Thyroid gland (tissue), 4 donors: ENCODE data around the gene MSANTD2. TPM values are rescaled to one million over a fixed set of nuclear protein-coding genes. Genes with fewer than 3 reads are reported as not detected.

Experiments used
- DNase-seq, 2 donors: peaks; one replicate each; pipeline ENCODE4 v3.0.0-alpha.2; 2019
- H3K27ac ChIP-seq, 3 donors: fragments of 200-600 bp; sonication (generic); 1 replicate in 2 of 3; 2 replicates in 1 of 3; pipeline ENCODE4 v1.5.1; 2016 to 2019; ENCODE audit warnings: mild to moderate bottlenecking in 1 of 3, moderate library complexity in 1 of 3
- H3K27me3 ChIP-seq: fragments of 200-600 bp; sonication (generic); one replicate; pipeline ENCODE4 v1.5.1; 2019
- H3K36me3 ChIP-seq, 2 donors: fragments of 200-600 bp; sonication (generic); one replicate each; pipeline ENCODE4 v1.5.1; 2016 to 2019
- H3K4me1 ChIP-seq, 2 donors: fragments of 200-600 bp; sonication (generic); one replicate each; pipeline ENCODE4 v1.5.1; 2017 to 2019
- H3K4me3 ChIP-seq, 3 donors: fragments of 200-600 bp; sonication (generic); replicated peaks in 1 of 3; 1 replicate in 2 of 3; 2 replicates in 1 of 3; pipeline ENCODE4 v1.5.1; 2016; ENCODE audit warnings: mild to moderate bottlenecking in 1 of 3
- H3K9me3 ChIP-seq: fragments of 200-600 bp; sonication (generic); one replicate; pipeline ENCODE4 v1.5.1; 2017
- CTCF ChIP-seq, 6 experiments: fragments of 200-600 bp in 3 of 6; fragments of 450-650 bp in 3 of 6; sonication (generic) in 3 of 6; IDR thresholded peaks; one replicate each; pipeline ENCODE4 v1.5.1; 2016 to 2019; ENCODE audit warnings: antibody characterized with exemption in 6 of 6, mild to moderate bottlenecking in 2 of 6, inconsistent platforms in 1 of 6, moderate library complexity in 1 of 6
- POLR2A ChIP-seq, 2 donors: fragments of 450-650 bp; IDR thresholded peaks; one replicate each; pipeline ENCODE4 v1.6.1; 2017; ENCODE audit warnings: antibody characterized with exemption in 2 of 2, mild to moderate bottlenecking in 2 of 2, moderate library complexity in 1 of 2
- WGBS, 2 donors: methylation state at CpG; one replicate each; pipeline ENCODE4 v1.1.5; 2017; 5-methylcytosine and 5-hydroxymethylcytosine counted together
- intact Hi-C: fragments of 100-400 bp; cut with DNase I; formaldehyde crosslinking; loops from one replicate; pipeline ENCODE4 v1.15.1; 2023
- total RNA-seq, 4 donors: library from RNA; depleted of rRNA; stranded (reverse); fragments of >200 nt; gene quantifications; one replicate each; pipeline ENCODE4 v1.2.3, GENCODE V29; 2016

Gene MSANTD2
- total RNA-seq, 4 donors from 2014 or later, result 29.1 to 56.1 (median 37.0) TPM

- no peak for DNase-seq
- TF ChIP-seq POLR2A (IDR thresholded peaks at IDR 0.05) (no peak), CTCF (IDR thresholded peaks at IDR 0.05) (no peak)
- Histone ChIP-seq H3K36me3 (no peaks in the 10 kb centered on the region), H3K27ac (no peak overlapping the region), H3K4me3 (no peak overlapping the region), H3K4me1 (no peaks in the 10 kb centered on the region), H3K9me3 (no peaks in the 10 kb centered on the region), H3K27me3 (no peaks in the 10 kb centered on the region)
- intact Hi-C loops, result no loop called here
- 87 to 95% methylated on average over 3 of the region's 3 CpGs for WGBS, 2 donors
Observed at GRCh38 chr11:124825876-124826275, 25.7 kb upstream of the MSANTD2 start.

- intact Hi-C loops, result no loop called here
- TF ChIP-seq CTCF (IDR thresholded peaks at IDR 0.05), result no peak
- no peak for TF ChIP-seq POLR2A (IDR thresholded peaks at IDR 0.05)
- no peaks in the 10 kb centered on the region for H3K9me3 ChIP-seq
- DNase-seq, result no peak
- no peaks in the 10 kb centered on the region for H3K27me3 ChIP-seq
- H3K36me3 ChIP-seq, result no peaks in the 10 kb centered on the region
- 53 to 64% methylated on average over 8 of the region's 8 CpGs for WGBS, 2 donors
- no peak overlapping the region for H3K4me3 ChIP-seq
- H3K4me1 ChIP-seq, result no peaks in the 10 kb centered on the region
- no peak overlapping the region for H3K27ac ChIP-seq
Observed at GRCh38 chr11:124823512-124824376, 23.5 kb upstream of the MSANTD2 start.

- H3K36me3 ChIP-seq, result no peaks in the 10 kb centered on the region
- no peak for DNase-seq
- no peaks in the 10 kb centered on the region for H3K27me3 ChIP-seq
- no peaks in the 10 kb centered on the region for H3K9me3 ChIP-seq
- H3K27ac ChIP-seq, result no peak overlapping the region
- no peak for TF ChIP-seq CTCF (IDR thresholded peaks at IDR 0.05)
- TF ChIP-seq POLR2A (IDR thresholded peaks at IDR 0.05), result no peak
- intact Hi-C loops, result no loop called here
- 82% methylated on average over 6 of the region's 6 CpGs for WGBS, 2 donors
- H3K4me1 ChIP-seq, result no peaks in the 10 kb centered on the region
- no peak overlapping the region for H3K4me3 ChIP-seq
Observed at GRCh38 chr11:124821995-124822730, 22.0 kb upstream of the MSANTD2 start.

- no peaks in the 10 kb centered on the region for H3K36me3 ChIP-seq
- no peak overlapping the region for H3K4me3 ChIP-seq
- no peaks in the 10 kb centered on the region for H3K9me3 ChIP-seq
- DNase-seq, result peak; percentile 12 to 25
- no peaks in the 10 kb centered on the region for H3K27me3 ChIP-seq
- H3K27ac ChIP-seq, result no peak overlapping the region
- no peak for TF ChIP-seq CTCF (IDR thresholded peaks at IDR 0.05)
- no peak for TF ChIP-seq POLR2A (IDR thresholded peaks at IDR 0.05)
- intact Hi-C loops, result no loop called here
- H3K4me1 ChIP-seq, result no peaks in the 10 kb centered on the region
- WGBS, 2 donors, result 83 to 92% methylated on average over 3 of the region's 3 CpGs
Observed at GRCh38 chr11:124817036-124817435, 16.8 kb upstream of the MSANTD2 start.

GRCh38 chr11:124814739-124815138 lies 14.5 kb upstream of the MSANTD2 start:
- Histone ChIP-seq H3K4me3 (no peak overlapping the region), H3K9me3 (no peaks in the 10 kb centered on the region), H3K27ac (no peak overlapping the region), H3K27me3 (no peaks in the 10 kb centered on the region), H3K4me1 (no peaks in the 10 kb centered on the region), H3K36me3 (no peaks in the 10 kb centered on the region)
- TF ChIP-seq CTCF (IDR thresholded peaks at IDR 0.05), result no peak
- no peak for TF ChIP-seq POLR2A (IDR thresholded peaks at IDR 0.05)
- intact Hi-C loops, result no loop called here
- WGBS, 2 donors, result 86 to 93% methylated on average over 1 of the region's 1 CpG
- DNase-seq, result no peak
